Caco-2 (cell line): ENCODE data around the gene FEM1C. TPM values are rescaled to one million over a fixed set of nuclear protein-coding genes. Genes with fewer than 3 reads are reported as not detected.

Experiments
- BruUV-seq: library from RNA; stranded (reverse); fragments of 400-500 nt; replicated peaks from 2 replicates; lab custom pipeline; 2021; lab: Mats Ljungman, UMichigan
- CTCF ChIA-PET: fragments of 300-600 bp; sonication (Branson Sonifier 250); formaldehyde crosslinking; loops from one replicate; lab custom pipeline; 2022; ENCODE audit warnings: antibody characterized with exemption; lab: Charles Lee
- POLR2A ChIA-PET: fragments of 300-600 bp; sonication (Branson Sonifier 250); formaldehyde crosslinking; loops from one replicate; lab custom pipeline; 2022; ENCODE audit warnings: antibody characterized with exemption; lab: Charles Lee
- DNase-seq, 2 experiments: peaks; one replicate each; pipeline versions ENCODE4 v3.0.0 to v3.0.0-alpha.2; 2020 to 2022
- H3K27me3 ChIP-seq: replicated peaks from 2 replicates; pipeline ENCODE4 v1.6.0; 2011; ENCODE audit warnings: low read length; ENCODE audit not compliant: control insufficient read depth, insufficient read depth
- H3K36me3 ChIP-seq: 2 replicates; pipeline ENCODE4 v1.5.1; 2011; ENCODE audit warnings: low read length; ENCODE audit not compliant: control insufficient read depth, insufficient read depth
- H3K4me1 ChIP-seq: fragments of 250-450 bp; sonication (Bioruptor Pico); 2 replicates; pipeline ENCODE4 v1.5.1; 2020; ENCODE audit warnings: mild to moderate bottlenecking
- H3K4me3 ChIP-seq: 2 replicates; pipeline ENCODE4 v1.5.1; 2011; ENCODE audit warnings: low read depth, mild to moderate bottlenecking, control low read depth, low read length
- H3K9me3 ChIP-seq: fragments of 250-450 bp; sonication (Bioruptor Pico); 2 replicates; pipeline ENCODE4 v1.5.1; 2020; ENCODE audit warnings: mild to moderate bottlenecking, moderate library complexity
- H3K27ac Mint-ChIP-seq: one replicate; pipeline ENCODE4 v1.8.0; 2022; ENCODE audit warnings: mixed read lengths; ENCODE audit not compliant: unreplicated experiment
- H3K27me3 Mint-ChIP-seq: one replicate; pipeline ENCODE4 v1.8.0; 2022; ENCODE audit warnings: mixed read lengths; ENCODE audit not compliant: insufficient read depth, unreplicated experiment
- H3K36me3 Mint-ChIP-seq: one replicate; pipeline ENCODE4 v1.8.0; 2022; ENCODE audit warnings: mild to moderate bottlenecking, mixed read lengths; ENCODE audit not compliant: insufficient read depth, unreplicated experiment
- H3K4me1 Mint-ChIP-seq: one replicate; pipeline ENCODE4 v1.8.0; 2022; ENCODE audit warnings: low read depth, mixed read lengths; ENCODE audit not compliant: unreplicated experiment
- H3K4me3 Mint-ChIP-seq: one replicate; pipeline ENCODE4 v1.8.0; 2022; ENCODE audit warnings: mild to moderate bottlenecking, moderate library complexity, mixed read lengths; ENCODE audit not compliant: unreplicated experiment
- H3K9me3 Mint-ChIP-seq: one replicate; pipeline ENCODE4 v1.8.0; 2022; ENCODE audit warnings: mixed read lengths; ENCODE audit not compliant: unreplicated experiment
- intact Hi-C: fragments of 100-400 bp; cut with micrococcal nuclease; formaldehyde crosslinking; loops from one replicate; pipeline ENCODE4 v1.10.0; 2022; ENCODE audit not compliant: unreplicated experiment
- total RNA-seq: library from RNA; stranded (reverse); gene quantifications from 2 replicates; pipeline ENCODE4 v1.2.3, GENCODE V29; 2022
- TF ChIP-seq, protein P1 (sequence below), 2 experiments: fragments of 200-600 bp in 1 of 2; IDR thresholded peaks; 1 replicate in 1 of 2; 2 replicates in 1 of 2; pipeline versions ENCODE4 v1.5.1 to v1.8.0; 2011 to 2022; ENCODE audit warnings: antibody characterized with exemption in 1 of 2, control low read depth in 1 of 2, inconsistent platforms in 1 of 2, low read depth in 1 of 2, low read length in 1 of 2, mild to moderate bottlenecking in 1 of 2, moderate library complexity in 1 of 2; ENCODE audit not compliant: insufficient read depth in 1 of 2, severe bottlenecking in 1 of 2, unreplicated experiment in 1 of 2

Gene FEM1C
- total RNA-seq, 1 experiment from 2014 or later = 11.8 TPM

DNA sequence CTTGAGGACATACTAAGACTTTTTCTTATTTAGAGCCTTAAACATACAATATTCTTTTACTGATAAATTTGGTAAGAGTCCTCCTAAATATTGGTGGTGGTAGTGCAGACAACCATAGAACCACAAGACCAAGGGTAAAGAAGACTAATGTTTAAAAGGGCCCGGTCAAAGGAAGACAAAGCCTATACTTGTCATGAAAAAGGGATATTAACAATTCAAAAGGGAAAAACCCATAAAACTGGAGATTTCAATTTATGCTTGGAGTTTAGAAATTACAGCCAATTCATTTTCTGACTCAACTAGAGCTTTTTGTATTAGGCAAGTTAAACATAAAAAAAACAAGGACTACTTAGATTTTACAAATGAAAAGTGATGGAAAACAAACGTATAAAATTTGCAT lies 24.4 kb downstream of the FEM1C start:
- TF ChIP-seq, protein P1, sequence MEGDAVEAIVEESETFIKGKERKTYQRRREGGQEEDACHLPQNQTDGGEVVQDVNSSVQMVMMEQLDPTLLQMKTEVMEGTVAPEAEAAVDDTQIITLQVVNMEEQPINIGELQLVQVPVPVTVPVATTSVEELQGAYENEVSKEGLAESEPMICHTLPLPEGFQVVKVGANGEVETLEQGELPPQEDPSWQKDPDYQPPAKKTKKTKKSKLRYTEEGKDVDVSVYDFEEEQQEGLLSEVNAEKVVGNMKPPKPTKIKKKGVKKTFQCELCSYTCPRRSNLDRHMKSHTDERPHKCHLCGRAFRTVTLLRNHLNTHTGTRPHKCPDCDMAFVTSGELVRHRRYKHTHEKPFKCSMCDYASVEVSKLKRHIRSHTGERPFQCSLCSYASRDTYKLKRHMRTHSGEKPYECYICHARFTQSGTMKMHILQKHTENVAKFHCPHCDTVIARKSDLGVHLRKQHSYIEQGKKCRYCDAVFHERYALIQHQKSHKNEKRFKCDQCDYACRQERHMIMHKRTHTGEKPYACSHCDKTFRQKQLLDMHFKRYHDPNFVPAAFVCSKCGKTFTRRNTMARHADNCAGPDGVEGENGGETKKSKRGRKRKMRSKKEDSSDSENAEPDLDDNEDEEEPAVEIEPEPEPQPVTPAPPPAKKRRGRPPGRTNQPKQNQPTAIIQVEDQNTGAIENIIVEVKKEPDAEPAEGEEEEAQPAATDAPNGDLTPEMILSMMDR (IDR thresholded peaks at IDR 0.05; ENCODE audit: insufficient read depth in 1 of 2, low read depth in 1 of 2, low read length in 1 of 2, severe bottlenecking in 1 of 2, unreplicated experiment in 1 of 2) = no peak
- no peaks in the 10 kb centered on the region for H3K4me1 ChIP-seq
- intact Hi-C loops = no loop called here
- H3K4me3 ChIP-seq = no peak overlapping the region
- no TSS peak for BruUV-seq
- H3K9me3 ChIP-seq = no peaks in the 10 kb centered on the region
- DNase-seq = no peak
- H3K36me3 ChIP-seq = no peaks in the 10 kb centered on the region; the same call in 1 of the 2 replicates
- H3K36me3 Mint-ChIP-seq = peaks cover 20% of the 10 kb centered on the region
- no peaks in the 10 kb centered on the region for H3K27me3 Mint-ChIP-seq
- ChIA-PET POLR2A (no interaction called here), CTCF (no interaction called here)
- H3K4me1 Mint-ChIP-seq = peaks cover 7% of the 10 kb centered on the region
- no peak overlapping the region for H3K27ac Mint-ChIP-seq
- H3K9me3 Mint-ChIP-seq = no peaks in the 10 kb centered on the region
- H3K27me3 ChIP-seq = no peaks in the 10 kb centered on the region
- H3K4me3 Mint-ChIP-seq = no peak overlapping the region

DNA sequence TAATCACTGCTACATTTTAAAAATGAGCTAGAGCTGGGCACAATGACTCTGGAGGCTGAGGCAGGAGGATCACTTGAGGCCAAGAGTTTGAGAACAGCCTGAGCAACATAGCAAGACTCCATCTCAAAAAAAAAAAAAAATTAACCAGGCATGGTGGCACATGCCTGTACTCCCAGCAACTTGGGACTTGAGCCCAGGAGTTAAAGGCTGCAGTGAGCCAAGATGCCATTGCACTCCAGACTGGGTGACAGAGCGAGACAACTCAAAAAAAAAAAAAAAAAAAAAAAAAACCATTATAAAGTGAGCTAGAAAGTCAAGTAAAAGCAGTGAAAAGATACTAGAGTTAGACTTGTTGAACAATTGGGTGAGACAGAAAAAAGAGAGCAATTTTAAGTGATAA lies 28.2 kb downstream of the FEM1C start:
- no peaks in the 10 kb centered on the region for H3K36me3 Mint-ChIP-seq
- no peaks in the 10 kb centered on the region for H3K36me3 ChIP-seq
- POLR2A ChIA-PET = no interaction called here

DNA sequence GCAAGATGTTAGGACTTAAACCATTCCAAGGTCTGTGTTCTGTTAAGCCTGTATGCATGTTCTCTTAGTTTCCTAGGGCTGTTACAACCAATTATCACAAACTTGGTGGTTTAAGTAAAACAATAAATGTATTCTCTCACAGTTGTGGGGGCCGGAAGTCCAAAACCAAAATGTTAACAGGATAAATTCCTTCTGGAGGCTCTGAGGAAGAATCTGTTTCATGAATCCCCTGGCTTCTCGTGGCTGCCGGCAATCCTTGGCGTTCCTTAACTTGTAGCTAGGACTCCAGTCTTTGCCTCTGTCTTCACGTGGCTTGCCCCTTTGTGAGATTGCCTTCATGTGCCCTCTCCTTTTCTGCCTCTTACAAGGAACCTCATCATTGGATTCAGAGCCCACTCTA lies 30.4 kb downstream of the FEM1C start:
- BruUV-seq = no TSS peak
- Histone ChIP-seq H3K27me3 (no peaks in the 10 kb centered on the region), H3K9me3 (no peaks in the 10 kb centered on the region), H3K36me3 (no peaks in the 10 kb centered on the region), H3K4me3 (no peak overlapping the region), H3K4me1 (no peaks in the 10 kb centered on the region)
- Mint-ChIP-seq H3K4me3 (no peak overlapping the region), H3K27me3 (peaks cover 4% of the 10 kb centered on the region), H3K27ac (no peak overlapping the region), H3K4me1 (no peaks in the 10 kb centered on the region), H3K9me3 (peaks cover 20% of the 10 kb centered on the region), H3K36me3 (no peaks in the 10 kb centered on the region)
- no peak for DNase-seq
- intact Hi-C loops = no loop called here
- POLR2A ChIA-PET = no interaction called here
- TF ChIP-seq, protein P1 (IDR thresholded peaks at IDR 0.05; ENCODE audit: insufficient read depth in 1 of 2, low read depth in 1 of 2, low read length in 1 of 2, severe bottlenecking in 1 of 2, unreplicated experiment in 1 of 2) = no peak
- CTCF ChIA-PET = no interaction called here

More for the DNA sequence above, 28.2 kb downstream of the FEM1C start:
- Mint-ChIP-seq H3K4me3 (no peak overlapping the region), H3K4me1 (no peaks in the 10 kb centered on the region), H3K9me3 (peaks cover 16% of the 10 kb centered on the region), H3K27me3 (peaks cover 4% of the 10 kb centered on the region), H3K27ac (no peak overlapping the region)
- Histone ChIP-seq H3K4me1 (no peaks in the 10 kb centered on the region), H3K9me3 (no peaks in the 10 kb centered on the region), H3K27me3 (no peaks in the 10 kb centered on the region), H3K4me3 (no peak overlapping the region)
- CTCF ChIA-PET = no interaction called here
- intact Hi-C loops = no loop called here
- TF ChIP-seq, protein P1 (IDR thresholded peaks at IDR 0.05; ENCODE audit: insufficient read depth in 1 of 2, low read depth in 1 of 2, low read length in 1 of 2, severe bottlenecking in 1 of 2, unreplicated experiment in 1 of 2) = no peak
- no TSS peak for BruUV-seq
- no peak for DNase-seq
